Ureter (tissue), 1 donor: ENCODE data around the gene CSRNP3. TPM values are rescaled to one million over a fixed set of nuclear protein-coding genes. Genes with fewer than 3 reads are reported as not detected.

Experiments
- DNase-seq: peaks from one replicate; pipeline ENCODE4 v3.0.0-alpha.2; 2020; ENCODE audit warnings: low spot score
- total RNA-seq: library from RNA; stranded (reverse); gene quantifications from one replicate; pipeline ENCODE4 v1.2.4, GENCODE V29; 2023
- donor health status: DM: yes; HTN: yes; CAD: no.

CSRNP3 gene
- total RNA-seq, 1 donor from 2014 or later: 6.4 TPM

DNA sequence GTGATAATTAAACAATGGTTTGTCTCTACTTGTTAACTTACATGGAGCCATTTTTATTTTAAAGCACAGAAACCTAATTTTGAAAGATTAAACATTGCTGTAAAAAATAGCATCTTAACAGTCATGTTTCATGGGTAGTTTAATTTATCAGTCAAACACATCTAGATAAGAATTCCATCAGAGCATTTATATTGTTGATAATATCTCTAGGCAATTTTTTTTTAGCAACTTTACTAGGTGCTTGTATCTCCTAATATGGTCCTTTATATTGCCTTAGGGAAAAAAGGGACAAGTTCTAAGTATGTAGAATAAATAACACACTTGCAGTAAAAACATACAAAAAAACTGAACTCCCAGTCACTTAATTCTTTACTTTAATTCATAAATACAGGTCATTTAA lies 863 bp downstream of the CSRNP3 start:
- DNase-seq: no peak

DNA sequence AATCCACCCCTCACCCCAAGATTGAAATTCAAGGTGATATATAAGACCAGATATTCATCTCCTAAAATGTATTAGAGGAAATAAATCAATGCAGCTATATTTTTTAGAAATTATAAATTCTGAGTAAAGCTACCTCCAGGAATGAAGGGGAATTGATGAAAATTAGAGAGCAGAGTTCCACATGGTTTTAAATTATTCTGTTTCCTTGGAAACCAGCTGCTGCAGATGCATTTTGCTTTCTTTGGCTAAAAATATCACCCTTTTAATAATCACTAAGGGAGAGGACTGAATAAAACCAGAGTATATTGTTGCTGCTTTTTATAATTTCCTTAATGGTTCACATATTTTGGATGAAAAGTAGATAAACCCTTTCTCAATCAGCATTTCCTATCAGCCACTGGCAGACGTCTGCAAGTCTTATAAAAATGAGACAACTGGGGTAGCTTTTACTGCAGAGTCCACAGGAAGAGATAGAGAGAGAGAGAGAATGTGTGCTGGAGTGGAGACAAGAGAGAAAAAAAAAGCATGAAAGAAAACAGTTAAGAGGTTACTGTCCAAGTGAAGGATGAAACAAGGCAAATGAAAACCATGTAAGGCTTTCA lies 2.0 kb downstream of the CSRNP3 start:
- no peak for DNase-seq

DNA sequence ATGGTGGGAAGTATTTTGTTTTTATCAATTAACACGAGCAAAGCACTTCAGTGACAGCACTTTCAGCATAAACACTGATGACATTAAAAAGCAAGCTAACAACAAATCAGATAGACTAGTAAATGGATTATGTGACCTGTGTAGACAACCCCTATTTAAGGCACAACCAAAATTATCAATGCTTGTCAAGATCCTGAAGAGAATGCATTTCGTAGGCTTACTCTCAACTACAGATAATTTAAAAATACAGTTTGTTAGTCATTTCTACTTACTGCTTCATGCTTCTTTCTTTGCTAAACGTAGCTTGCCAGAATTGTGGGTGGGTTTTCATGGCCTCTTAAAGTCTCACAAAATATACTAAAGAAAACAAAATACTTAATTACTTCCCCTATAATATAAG lies 3.4 kb downstream of the CSRNP3 start:
- no peak for DNase-seq

DNA sequence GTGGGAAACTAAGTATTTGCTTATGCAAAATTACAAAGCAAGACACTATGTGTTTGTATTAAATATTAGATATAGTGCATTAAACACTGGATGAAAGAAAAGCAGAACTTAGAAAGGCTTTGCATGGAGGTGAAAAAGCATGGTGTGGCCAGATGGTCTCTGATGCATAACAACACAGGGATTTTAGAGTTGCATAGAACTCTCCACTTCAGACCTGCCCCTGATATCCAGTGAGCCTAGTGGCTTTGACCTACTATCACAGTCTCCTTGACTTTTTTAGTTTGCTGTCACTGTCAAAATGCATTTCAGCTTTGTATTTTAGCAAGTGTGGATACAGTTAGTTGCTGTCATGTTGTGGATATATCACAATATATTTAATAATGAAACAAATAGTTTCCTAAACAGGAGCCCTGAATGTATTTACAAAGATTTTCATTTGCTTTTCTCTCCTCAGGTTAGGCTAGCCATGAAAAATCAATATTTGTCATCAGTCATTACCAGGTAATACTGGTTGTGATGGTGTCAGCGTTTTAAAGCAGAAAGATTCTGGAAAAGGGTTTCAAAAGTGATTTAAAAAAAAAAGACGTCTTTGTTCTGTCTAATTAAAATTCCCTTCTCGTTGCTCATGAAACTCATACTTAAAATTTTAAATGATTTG lies 5.2 kb downstream of the CSRNP3 start:
- DNase-seq: no peak

DNA sequence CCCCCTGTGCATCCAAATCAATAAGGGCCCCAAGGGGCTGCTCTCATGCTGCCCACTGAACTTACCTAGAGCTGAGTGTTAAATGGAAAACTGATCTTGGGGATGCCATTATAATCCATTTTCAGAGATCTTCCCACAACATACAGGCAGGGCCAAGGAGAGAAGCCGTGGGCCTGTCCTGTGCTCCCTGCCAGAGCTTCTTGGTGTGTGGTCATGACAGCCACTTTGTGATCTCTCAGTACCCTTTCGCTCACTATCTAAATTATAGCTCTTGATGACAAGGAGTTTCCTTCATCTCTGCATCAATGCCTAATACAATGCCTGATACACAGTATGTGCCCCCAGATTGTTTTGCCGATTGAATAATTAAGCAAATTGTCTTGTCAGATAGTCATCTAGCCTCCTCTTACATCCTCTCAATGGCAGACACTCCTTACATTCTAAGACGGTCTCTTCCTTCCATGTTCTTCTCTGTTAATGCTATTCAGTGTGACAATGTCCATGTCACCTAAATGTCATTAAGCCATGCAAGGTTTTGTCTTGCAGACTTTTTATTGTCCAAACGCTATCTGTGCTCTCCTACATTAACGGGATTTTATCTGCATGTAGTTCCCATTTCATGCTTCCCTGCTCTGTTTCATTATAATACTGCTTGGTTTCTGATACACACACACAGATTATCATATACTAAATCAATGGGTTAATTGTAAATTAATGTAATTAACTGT lies 5.9 kb downstream of the CSRNP3 start:
- no peak for DNase-seq

DNA sequence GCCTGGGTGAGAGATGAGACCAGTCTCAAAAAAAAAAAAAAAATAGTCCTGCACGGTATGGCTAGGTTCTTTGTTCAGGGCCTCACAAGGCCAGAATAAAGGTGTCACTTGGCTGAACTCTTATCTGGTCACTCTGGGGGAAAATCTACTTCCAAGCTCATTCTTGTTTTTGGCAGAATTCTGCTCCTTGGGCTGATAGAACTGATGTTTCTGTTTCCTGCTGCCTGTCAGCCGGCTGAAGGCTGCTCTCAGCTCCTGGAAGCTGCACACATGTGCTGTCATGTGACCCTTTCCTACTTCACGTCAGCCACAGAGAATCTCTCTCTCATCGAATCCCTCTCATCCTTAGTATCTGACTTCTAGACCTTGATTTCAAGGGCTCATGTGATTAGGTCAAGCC lies 10.4 kb downstream of the CSRNP3 start:
- no peak for DNase-seq

DNA sequence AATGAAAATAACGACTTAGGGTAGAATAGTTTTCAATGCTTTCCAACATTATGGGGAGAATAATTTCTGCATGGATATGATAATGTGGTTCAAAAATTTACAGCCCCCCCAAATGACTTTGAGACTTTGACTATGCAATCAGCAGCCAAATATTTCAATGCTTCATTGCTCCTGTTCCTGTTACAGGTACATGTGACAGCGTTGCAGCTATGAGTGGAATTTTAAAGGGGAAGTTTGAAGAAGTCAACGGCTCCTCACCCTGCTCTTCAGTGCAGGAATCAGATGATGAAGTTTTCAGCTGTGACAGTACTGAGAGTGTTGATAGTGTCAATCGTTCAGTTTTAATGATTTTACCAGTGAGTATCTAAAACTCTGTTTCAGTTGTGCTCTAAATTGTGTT lies 25.1 kb downstream of the CSRNP3 start:
- no peak for DNase-seq

DNA sequence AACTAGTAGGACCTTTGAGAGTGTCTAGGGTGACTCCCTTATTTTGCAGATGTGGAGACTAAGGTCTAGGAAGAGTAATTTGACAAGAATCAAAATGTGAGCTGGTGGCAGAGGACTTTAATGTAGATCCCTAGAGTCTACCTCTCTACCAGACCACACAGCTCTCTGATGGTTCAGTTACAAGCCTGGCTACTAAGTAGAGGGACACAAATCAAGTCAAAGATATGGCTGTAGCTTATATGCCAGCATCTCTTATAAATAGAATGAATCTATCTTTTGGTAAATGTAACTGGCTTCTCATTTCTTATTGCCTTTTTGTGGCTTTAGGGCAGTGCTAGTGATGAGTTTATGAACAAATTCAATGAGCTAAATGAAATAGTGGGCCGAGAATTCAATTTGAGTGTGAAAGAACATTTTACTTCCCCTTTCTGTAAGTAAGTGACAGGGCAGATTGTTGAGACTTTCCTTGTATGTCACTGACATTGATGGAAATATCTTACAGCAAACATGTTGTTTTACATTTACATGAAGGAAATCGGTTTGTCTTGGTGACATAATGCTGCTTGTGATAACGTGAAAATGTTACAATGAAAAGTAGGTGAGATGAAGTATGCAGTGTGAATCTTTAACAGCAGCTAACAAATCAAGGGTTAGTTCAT lies 28.3 kb downstream of the CSRNP3 start:
- no peak for DNase-seq

DNA sequence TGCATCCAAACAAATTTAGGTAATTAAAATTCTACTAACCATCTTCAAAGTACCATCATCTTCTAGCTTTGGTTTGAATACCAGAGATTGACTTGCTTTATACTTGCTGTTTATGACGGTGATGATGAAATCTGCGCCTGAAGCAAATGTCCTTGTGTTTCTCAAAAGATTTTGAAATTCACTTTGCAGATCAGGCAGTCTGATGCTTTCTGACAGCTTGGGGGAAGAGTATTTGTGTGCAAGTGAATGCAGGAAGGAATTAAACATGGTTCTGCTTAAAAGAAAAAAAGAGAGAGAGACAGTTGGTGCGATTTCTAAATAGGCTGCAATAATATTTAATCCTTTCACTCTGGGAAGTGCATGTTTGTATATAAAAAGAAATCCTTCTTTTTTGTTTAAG lies 29.6 kb downstream of the CSRNP3 start:
- no peak for DNase-seq

DNA sequence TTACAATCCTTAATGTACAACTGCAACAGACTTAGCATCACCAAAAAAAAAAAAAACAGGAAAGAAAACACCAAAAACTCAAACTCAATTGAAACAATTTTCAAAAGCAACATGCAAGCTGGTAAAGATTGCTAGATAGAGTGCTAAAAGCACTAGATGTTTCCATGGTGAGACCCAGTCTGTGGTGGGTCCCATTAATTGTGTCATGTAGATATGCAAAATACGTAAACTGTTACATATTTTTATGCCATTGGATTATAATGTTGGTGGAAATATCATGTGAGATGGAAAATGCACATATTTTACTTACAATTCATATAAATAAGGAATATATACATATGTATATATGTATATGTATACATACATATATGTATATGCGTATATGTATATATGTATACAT lies 30.5 kb downstream of the CSRNP3 start:
- DNase-seq: no peak

DNA sequence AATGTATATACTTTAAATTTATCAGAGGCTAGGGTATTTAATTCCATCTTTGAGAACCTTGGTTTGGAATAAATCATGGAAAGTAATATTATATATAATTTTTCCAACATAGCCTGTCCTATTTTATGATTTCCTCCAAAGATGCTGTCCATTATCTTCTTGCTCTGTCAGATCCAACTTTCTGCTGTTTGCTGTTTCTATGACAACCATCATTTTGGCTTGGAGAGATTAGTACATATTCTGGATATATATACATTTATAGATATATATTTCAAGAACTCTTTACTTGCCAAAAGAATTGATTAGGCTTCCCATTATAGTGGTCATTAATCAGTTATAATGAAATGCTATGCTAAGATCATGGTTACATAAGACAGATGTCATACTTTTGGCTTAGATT lies 31.3 kb downstream of the CSRNP3 start:
- no peak for DNase-seq

DNA sequence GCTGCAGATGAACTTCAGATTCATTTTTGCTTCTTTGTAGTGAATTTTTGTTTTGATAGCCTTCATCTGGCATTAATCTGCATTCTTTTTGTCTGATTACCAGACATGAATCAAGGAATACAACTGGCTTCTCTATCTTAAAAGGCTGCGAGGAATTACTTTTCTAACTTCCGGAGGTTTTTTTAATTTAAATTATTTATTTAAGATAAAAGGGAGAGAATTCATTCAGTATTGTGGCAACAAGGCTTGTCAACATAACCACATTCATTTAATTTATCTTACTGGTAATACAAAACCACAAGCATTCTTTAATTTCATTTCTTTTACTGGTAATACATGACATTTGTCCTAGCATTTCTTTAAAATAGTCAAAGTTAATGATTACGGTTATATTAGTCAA lies 36.0 kb downstream of the CSRNP3 start:
- DNase-seq: no peak

DNA sequence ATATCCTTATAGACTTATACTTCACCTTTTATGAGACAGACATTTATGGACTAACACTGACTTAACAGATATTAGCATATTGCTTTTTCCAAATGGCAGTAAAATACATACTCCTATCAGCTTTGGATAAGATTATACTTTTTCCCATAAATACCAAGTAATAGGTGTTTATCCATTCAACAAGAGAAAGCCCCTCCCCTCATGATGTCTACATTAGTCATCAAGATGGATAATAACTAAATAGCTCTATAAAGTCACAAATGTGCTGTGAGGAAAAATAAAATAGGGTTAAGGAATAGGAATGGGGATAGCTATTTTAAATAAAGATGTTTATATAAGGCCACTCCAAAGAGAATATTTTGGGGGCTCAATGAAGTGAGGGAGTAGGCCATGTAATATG lies 39.4 kb downstream of the CSRNP3 start:
- no peak for DNase-seq

DNA sequence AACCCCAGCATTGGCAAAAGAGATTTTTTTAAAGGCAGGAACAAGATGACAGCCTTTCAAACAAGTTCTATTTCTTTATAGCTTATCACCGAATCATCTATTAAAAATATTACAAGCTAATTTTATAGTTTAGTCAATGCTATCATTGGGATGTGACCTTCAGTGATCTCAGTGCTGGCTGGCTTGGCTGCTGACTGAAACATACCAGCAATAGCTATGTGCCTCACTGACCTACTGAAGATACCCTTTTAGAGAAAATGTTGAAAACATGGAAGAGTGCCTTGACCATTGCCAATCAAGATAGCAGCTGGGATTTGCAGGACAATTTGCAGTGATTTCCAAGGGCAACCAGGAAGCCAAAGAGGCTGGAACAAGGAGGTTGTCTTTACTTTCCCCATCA lies 44.0 kb downstream of the CSRNP3 start:
- no peak for DNase-seq

DNA sequence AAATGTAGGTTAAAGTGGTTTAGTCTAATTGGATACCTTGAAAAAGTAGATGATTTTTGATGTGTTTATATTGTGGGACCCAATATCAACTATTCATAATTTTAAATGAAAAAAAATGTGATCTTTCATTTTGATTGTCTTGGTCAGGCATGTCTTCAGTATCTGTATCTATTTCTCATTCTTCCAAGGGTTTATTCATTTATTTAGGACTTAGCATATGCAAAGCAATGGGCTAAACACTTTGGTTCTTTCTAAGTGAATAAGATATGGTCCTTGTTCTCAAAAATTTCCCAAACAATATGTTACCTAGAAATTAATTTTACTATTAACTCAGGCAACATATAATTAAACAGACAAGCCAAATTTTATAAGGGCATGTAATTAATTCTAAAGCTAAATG lies 49.1 kb downstream of the CSRNP3 start:
- DNase-seq: no peak

DNA sequence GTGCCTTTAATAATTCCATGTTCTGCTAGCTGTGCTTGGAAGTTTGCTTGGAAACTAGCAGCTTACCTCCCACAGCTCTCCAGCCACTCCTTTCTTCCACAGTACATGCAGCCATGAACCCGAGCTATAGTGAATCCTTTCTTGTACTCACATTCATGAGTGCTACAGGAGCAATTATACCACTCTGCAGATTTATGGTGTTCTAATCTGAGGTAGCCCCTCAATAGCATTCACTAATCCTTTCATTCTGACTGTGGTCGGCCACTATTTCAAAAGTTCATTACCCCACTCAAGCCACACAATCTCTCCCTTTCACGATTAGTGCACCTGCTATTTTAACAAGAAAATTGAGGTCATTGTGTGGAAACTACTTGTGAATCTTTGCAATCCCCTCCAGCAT lies 53.2 kb downstream of the CSRNP3 start:
- no peak for DNase-seq

DNA sequence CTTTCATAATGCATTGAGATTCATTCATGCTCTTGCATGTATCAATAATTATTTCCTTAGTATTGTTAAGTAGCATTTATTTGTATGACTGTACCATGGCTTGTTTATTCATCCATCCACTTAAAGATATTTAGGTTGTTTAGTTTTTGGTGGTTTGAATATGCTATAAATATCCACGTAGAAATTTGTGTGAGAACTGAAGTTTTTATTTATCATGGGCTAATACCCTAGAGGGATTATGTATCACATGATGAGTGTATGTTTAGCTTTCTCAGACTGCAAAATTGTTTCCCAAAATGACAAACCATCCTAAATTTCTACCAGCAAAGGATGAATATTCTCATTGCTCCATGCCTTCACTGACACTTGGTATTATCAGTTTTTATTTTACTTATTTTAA lies 55.2 kb downstream of the CSRNP3 start:
- DNase-seq: no peak

DNA sequence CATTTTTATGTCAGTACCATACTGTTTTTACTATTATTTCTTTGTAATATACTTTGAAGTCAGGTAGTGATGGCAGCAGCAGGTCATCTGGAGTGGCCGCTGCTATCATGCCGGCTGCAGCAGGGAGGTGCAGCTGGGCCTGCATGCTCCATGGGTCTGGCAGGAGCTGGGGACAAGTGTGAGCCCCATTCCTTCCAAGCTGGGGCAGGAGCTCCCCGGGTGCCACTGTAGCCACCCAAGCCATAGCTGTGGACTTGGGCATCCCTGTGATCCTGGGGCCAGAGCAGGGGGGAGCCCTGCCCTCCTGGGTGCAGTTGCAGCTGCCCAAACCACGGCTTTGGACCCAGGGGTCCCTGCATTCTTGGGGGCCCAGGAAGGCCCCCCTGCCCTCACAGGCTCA lies 59.2 kb downstream of the CSRNP3 start:
- DNase-seq: no peak

DNA sequence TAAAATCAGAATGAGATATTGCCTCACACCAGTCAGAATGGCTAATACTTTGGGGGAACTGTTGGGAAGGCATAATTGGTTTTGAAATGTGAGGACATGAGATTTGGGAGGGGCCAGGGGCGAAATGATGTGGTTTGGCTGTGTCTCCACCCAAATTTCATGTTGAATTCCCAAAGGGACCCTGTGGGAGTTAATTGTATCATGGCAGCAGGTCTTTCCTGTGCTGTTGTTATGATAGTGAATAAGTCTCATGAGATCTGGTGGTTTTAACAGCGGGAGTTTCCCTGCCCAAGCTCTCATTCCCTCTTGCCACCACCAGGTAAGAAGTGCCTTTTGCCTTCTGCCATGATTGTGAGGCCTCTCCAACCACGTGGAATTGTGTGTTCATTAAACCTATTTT lies 59.6 kb downstream of the CSRNP3 start:
- no peak for DNase-seq

DNA sequence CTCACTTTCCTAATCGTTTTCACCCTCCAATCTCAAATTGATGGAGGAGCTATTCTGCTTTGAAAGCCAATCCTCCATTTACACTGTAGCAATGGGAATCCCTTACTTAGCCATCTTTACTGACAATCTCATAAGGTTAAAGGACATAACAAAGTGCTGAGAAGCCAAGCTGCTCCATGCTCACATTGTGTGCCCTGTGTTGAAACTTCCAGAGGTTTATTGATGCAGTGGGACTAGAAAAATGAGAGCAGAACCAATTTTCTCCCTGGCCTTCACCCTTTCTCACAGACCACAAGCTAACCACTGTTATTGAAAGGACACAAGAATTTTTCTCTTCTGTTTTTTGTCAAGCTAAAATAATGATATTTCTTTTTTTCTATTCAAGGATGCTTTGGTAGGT lies 63.8 kb downstream of the CSRNP3 start:
- no peak for DNase-seq

DNA sequence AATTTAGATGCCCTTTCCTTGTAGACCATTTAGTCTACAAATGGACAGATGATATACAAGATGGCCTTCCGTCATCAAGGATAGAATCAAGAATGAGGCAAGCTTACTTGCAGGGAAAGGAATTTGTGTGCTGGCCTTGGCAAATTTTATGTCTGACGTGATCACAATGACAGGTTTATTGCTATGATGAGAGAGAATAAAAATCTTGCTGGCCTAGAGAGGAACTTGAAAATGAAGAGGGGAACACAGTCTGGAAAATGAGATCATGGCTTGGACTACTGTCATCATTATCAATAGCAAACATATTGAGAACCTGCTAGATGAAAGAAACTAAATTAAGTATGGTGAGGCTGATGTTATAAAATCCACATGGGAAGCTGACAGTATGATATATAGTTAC lies 66.0 kb downstream of the CSRNP3 start:
- DNase-seq: no peak

DNA sequence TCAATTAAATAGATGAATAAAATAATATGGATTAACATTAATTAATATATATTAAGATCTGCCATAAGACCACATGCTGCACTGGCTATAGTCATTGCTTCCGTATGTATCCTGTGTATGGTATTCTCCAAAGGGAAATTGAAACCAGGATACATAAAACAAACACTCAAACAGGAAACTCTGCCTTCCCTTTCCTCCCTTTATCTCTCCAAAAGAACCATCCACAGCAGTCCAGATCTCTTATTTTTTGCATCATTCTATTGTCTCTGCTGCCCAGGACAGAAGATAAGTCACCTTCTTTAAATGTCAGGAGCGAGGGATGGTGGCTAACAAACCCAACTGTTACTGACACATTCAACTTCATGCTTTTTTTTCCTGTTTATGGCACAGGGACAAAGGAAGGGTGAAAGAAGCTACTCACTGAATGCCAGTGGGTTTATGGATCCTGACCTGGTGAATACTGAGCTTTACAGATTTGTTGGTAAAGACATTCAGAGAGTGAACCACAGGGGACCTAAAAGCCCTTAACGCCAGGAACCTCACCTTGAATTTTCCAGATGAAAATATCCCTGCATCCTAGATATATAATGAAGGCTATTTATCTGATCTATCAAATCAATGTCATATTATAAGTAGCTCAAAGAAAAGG lies 67.5 kb downstream of the CSRNP3 start:
- no peak for DNase-seq
